ENCODE measurements around the gene LPIN1.

Gene LPIN1

DNA sequence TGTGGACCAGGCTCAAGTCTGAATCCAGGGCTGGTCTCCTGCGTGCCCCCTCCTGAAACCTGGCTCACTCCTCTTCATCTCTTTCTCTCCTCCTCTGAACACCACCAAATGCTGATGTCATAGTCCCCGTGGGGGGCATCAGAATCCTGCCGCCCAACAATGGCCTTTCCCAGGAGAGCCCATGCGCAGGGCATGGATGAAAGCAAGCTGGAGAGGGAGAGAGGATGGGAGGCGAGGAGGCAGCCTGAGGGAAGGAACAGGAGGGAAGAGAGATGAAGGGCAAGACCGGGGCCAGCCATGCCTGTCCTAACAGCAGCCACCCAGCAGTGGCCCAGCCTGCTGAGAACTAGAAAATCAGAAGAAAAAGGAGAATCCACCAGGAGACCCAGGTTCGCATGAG, 22.3 kb upstream of the LPIN1 start:
- TF ChIP-seq GATA3 (IDR thresholded peaks at IDR 0.05; ENCODE audit: low read depth, low read length) (no peak), GATA2 (IDR thresholded peaks at IDR 0.05; ENCODE audit: low read depth, low read length) (no peak)

DNA sequence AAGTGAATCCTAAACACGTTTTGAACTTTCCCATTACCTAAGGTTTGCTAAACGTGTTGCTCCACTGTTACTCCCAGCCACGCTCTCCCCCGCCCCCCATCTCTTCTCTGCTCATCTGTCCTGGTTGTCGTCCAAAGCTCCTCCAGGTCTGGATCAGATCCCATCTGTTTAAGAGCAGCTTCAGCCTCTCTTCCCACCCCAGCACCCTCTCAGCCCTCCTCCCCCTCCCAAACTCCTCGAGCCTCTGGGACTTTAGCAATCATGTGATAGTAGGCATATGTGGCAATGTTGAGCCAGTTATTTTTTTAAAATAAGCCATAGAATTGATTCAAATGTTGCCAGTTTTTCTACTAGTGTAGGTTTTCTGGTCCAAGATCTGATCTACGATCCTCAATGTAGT, 20.0 kb upstream of the LPIN1 start:
- TF ChIP-seq GATA3 (IDR thresholded peaks at IDR 0.05; ENCODE audit: low read depth, low read length) = no peak
- peak; percentile 65 for TF ChIP-seq GATA2 (IDR thresholded peaks at IDR 0.05; ENCODE audit: low read depth, low read length)

DNA sequence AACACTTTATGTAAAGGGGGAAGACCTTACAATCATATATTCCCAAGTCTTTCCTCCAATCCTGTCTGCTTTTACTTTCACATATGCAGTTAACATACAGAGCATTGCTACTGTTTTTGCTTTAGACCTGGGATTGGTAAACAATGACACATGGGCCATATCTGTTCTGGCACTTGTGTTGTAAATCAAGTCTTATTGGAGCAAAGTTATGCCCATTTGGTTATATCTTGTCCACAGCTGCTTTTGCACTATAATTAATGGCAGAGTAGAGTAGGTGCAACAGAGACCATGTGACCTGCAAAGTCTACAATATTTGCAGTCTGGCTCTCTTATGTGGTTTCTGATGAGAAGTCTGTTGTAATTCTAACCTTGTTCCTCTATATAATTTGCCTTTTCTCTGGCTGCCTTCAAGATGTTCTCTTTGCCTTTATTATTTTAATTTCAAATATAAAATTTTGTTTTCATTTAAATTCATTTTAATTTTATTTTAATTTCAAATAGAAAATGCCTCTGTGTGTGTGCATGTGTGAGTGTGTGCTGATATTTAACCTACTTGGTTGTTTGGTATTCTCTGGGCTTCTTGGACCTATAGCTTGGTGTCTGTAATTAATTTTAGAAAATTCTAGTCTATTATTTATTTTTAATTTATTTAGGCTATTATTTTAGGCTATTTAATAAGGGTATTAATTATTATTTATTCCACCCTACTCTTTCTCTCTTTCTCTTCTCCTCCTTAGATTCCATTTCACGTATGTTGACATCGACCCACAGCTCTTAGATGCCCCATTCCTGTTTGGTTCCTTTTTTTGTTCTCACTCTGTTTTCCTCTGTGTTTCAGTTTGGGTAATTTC, 16.8 kb upstream of the LPIN1 start:
- no peak for TF ChIP-seq GATA3 (IDR thresholded peaks at IDR 0.05; ENCODE audit: low read depth, low read length)
- no peak for TF ChIP-seq GATA2 (IDR thresholded peaks at IDR 0.05; ENCODE audit: low read depth, low read length)

DNA sequence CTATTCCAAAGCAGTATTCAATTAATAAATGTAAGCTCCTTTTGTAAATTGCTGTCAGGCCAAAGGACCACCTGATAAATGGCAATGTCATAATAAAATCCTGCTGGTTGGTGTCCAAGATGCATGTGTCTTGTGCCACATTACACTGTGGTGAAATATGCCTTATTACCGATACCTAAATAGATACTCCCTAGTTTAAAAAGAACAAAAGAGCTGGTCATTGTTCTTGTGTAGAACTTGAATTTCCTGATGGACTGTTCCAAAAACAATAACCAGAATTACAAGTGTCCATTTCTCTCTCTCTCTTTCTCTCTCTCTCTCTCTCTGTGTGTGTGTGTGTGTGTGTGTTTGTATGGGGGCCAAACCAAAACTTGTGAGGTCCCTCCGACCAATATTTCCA, 13.8 kb upstream of the LPIN1 start:
- TF ChIP-seq GATA2 (IDR thresholded peaks at IDR 0.05; ENCODE audit: low read depth, low read length) = no peak
- TF ChIP-seq GATA3 (IDR thresholded peaks at IDR 0.05; ENCODE audit: low read depth, low read length) = no peak

DNA sequence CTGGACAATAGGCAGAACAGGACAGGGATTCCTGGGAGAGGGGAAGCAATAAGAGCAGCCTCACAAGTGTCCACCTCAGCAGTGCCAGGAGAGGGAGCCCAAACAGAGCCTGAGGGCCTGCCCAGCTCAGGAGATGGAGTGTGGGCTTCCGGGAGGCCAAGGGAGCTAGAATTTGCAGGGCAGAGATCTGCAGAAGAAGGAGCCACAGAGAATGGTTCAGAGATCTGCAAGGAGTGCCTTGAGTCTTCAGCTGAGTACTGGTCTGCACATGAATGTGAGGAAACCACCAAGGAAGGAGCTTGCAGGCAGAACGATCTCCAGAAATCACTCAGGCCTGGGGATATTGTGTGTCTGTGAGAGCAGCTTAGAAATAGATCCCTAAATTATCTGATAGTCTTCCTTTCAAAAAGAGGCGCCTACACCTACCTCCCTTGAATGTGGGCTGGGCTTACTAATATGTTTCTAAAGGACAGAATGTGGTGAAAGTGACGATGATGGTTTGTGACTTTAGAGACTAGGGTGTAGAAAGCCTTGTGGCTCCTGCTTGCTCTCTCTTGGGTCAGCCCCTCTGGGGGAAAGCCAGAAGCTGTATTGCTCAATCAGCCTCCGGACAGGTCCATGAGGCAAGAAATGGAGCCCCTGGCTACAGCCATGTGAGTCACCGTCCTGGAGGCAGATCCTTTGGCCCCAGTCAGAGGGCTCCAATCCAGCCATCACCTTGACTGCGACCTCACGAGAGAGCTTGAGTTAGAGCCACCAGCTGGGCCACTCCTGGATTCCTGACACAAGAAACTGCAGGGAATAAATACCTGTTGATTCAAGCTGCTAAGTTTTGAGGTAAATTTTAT, 7.6 kb upstream of the LPIN1 start:
- no peak for TF ChIP-seq GATA3 (IDR thresholded peaks at IDR 0.05; ENCODE audit: low read depth, low read length)

DNA sequence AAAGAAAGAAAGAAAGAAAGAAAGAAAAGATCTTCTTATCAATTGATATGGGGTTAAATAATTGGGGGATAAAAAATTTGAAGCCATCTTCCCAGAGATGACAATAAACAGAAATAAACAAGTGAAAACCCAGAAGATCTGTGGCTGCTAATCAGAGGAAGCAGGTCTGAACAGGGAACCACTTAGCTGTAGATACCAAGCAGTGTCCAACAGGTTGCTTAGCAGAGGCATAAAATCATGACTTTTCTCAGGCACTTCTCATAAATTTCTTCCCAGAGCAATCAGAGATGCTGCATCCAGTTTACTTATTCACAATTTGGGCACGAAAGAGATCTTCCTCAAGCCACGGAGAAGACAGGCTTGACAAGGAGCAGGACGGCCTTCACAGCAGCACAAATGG, 5.7 kb upstream of the LPIN1 start:
- TF ChIP-seq GATA3 (IDR thresholded peaks at IDR 0.05; ENCODE audit: low read depth, low read length) = no peak

DNA sequence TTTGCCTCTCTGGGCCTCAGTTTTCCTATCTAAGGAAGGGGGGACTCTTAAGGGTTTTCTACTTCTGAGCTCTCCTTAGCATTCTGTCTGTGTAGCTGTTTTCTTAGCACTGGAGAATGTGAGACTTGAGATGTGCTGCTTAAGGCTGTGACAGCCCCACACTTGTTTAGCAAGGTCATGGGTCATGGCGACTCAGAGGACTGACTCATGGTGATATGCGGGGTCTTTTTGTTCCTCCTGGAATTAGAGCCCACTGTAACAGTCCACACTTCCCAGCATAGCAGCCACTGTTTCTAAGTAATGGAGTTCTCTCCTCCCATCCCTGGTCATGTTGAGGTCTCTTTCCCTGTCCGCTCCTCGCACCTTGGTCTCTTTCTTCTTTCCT, 4.1 kb upstream of the LPIN1 start:
- TF ChIP-seq GATA2 (IDR thresholded peaks at IDR 0.05; ENCODE audit: low read depth, low read length) (no peak), GATA3 (IDR thresholded peaks at IDR 0.05; ENCODE audit: low read depth, low read length) (no peak)

DNA sequence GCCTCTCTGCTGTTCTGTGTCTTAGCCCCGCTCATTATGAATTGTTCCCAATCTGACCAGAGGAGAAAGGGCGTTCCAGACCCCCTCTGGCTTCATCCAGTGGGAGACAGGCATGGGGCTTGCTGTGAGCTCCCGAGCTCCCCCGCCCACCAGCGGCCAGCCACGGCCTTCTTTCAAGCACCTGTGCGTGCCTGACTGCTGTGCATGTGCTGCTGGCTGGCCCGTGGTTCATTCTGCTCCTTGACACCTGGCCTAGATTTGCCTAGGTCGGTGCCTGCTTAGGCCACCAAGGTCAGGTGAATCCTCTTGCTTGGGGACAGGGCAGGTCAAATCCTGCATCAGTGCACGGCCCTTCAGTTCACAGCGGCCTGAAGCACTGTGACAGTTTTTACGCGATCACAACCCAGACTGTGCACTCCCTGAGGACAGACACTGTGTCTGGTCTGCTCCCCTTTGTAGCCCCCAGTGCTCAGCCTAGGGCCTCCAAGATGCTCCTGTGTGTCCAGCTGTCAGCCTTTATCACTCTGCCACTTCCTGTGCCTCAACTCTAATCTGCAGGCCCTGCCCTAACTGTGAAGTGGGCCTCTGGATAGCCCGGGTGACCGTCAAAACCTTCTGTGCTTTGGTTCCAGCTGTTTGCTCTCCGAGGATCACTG, 3.6 kb upstream of the LPIN1 start:
- TF ChIP-seq GATA2 (IDR thresholded peaks at IDR 0.05; ENCODE audit: low read depth, low read length) (no peak), GATA3 (IDR thresholded peaks at IDR 0.05; ENCODE audit: low read depth, low read length) (no peak)

DNA sequence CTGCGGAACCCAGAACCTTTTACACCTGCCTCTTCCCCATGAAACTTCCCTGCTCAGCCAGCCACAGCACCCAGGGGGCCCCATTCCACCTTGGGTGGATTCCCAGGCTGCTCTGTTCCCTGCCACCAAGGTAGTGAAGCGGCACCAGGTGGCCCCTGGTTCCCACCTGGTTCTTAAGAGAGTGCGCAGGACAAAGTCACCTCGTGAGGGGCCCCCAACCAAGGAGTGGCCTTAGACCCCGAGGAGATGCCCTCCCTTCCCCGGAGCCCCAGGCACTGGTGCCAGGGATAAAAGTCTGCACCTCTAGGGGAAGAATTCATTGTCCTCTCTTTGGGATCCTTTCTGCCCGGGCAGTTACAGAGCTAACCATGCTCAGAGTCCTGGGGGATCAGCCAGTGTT, 3.1 kb upstream of the LPIN1 start:
- TF ChIP-seq GATA3 (IDR thresholded peaks at IDR 0.05; ENCODE audit: low read depth, low read length) (no peak), GATA2 (IDR thresholded peaks at IDR 0.05; ENCODE audit: low read depth, low read length) (no peak)

DNA sequence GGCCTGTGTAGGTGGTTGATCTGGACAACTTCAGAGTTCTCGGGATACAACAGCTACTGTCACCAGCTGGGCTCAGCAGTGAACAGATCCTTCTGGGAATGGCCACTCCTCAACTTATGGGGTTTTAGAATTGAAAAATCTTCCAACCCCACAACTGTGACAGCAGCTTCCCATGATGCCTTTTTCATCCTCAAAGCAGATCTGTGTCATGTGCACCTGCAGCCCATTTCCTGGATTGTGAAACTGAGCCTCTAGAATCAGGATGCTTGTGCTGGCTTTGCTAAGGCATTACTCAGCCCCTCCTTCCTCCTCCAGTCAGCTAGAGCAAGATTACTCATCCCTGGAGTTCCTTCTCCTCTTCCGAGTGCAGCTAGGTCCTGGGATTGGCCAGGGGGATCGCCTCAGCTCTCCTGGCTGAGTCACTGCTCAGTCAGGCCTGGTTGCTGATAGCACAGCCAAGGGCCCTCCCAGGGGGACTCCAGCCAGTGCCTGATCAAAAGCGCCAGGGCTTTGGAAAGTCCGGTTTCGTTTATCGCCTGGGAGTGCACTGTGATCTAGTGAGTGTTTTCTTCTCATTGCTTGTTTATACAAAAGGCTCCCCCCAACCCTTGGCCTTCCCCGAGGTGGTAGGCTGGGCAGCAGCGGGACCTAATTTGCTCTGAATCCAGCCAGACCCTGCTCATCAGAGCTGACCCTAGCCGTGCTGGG, 2.4 kb upstream of the LPIN1 start:
- TF ChIP-seq GATA3 (IDR thresholded peaks at IDR 0.05; ENCODE audit: low read depth, low read length) = no peak
- TF ChIP-seq GATA2 (IDR thresholded peaks at IDR 0.05; ENCODE audit: low read depth, low read length) = peak; percentile 76

DNA sequence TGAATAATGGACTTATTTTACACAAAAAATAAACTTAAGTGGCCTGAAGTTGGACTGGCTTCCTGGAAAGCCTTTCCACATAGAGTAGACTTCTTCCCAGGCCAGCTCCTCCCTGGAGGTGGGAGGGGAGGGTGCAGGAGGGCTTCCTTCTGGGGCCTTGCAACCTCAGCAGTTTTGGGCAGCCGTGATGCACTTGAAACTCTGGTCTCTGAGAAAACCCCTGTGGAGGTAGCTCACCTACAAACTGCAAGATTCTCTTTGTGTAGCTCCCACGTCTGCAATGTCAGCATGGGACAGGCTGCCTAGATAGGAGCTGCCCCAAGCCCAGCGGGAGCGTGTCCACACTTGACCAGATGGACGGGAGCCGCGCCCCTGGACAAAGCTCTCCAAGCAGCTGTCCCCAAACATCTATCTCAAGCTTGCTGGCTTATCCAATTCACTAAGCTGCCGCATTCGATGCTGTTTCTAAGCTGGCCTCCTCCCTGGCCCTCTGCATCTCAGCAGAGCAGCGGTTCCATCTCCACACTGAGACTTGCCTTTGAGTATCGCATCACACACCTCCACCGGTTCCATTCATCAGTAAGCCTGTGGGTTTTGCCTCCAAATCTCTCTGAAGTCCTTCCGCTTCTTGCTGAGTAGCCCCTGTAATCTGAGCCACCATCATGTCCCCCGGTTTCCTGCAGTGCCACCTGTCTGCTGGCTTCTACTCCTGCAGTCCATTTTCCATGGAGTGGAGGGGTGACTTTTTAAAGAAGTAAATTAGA, 1.6 kb upstream of the LPIN1 start:
- no peak for TF ChIP-seq GATA3 (IDR thresholded peaks at IDR 0.05; ENCODE audit: low read depth, low read length)
- peak; percentile 78 for TF ChIP-seq GATA2 (IDR thresholded peaks at IDR 0.05; ENCODE audit: low read depth, low read length)

DNA sequence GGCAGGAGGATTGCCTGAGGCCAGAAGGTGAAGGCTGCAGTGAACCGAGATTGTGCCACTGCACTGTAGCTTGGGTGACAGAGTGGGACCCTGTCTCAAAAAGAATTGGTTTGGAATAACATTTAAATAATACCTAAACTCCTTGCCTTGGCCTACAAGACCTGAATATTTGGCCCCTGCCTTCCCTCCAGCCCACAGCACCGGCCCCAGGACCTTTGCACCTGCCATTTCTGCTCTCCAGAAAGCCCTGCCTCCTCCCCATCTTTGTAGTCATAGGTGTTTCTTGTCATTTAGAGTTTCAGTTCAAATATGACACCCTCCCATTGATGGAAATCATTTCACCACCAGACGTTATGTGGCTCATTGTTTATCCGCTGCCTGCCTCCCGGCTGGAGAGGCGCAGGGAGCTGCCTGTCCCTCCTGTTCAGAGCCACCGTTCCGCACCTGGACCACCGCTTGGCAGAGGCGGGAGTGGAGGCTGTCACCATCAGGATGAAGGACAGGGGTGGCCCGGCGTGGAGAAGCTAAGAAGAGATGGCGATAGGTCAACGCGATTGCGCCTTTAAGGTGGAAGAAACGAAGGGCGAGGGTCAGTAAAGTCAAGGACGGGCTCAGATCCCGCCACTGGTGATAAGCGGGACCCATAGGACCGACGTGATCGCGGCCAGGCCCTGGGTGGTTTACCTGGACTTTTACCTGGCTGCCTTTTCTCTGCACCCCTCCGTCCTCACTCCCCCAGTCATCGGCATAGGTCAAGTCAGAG, 638 bp upstream of the LPIN1 start:
- TF ChIP-seq GATA3 (IDR thresholded peaks at IDR 0.05; ENCODE audit: low read depth, low read length) (no peak), GATA2 (IDR thresholded peaks at IDR 0.05; ENCODE audit: low read depth, low read length) (no peak)

All from SH-SY5Y (cell line).